ENCODE results near the gene GTF2F1.
"Not testable (repeated sequence)": the region's sequence is repeated elsewhere in the genome, so short reads cannot be mapped to it uniquely, and the experiment has no call there.

GTF2F1 gene

DNA sequence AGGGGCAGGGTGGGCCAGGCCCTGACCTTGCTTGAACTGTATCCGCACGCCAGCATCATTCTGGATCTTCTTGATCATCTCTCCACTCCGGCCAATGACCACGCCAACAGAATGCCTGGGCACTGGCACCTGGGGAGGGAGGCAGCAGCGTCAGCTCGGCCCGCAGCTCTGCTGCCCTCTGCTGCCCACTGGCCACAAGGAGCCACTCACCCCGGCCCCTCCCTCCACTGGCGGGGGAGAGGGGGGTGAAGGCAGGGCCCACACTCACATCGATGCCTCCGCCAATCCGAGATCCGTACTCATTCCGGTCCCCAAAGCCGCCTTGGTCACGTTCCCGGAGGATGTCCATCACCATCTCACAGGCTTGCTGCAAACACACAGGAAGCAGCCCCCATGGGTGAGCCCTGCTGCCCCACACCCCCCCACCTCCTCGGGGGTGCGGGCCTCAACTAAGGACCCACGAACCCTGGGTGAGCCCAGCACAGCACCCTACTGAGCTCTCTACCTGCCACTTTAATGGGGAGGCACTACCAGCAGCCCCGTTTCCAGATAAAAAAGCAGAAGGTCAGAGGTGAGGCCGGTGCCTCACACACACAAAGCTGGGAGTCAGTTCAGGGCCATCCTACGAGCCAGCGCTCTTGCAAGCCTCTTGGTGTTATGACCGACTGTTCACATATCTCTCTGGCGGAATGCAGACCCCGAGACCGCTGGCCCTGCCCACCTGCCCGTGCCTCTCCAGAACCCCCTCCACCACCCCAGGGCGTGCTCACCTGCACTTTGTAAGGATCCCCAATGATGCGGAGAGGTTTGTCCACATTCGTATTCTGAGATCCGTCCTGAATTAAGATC is 25.0 kb upstream of the GTF2F1 start:
- DNase-seq (ENCODE audit: low read depth in 2 of 2, low spot score in 1 of 2), result no peak

GRCh38 chr19:6416658-6417405 is 23.9 kb upstream of the GTF2F1 start:
- no peak for DNase-seq (ENCODE audit: low read depth in 2 of 2, low spot score in 1 of 2)

GRCh38 chr19:6415591-6416190 is 22.7 kb upstream of the GTF2F1 start:
- DNase-seq (ENCODE audit: low read depth in 2 of 2, low spot score in 1 of 2), result no peak

DNA sequence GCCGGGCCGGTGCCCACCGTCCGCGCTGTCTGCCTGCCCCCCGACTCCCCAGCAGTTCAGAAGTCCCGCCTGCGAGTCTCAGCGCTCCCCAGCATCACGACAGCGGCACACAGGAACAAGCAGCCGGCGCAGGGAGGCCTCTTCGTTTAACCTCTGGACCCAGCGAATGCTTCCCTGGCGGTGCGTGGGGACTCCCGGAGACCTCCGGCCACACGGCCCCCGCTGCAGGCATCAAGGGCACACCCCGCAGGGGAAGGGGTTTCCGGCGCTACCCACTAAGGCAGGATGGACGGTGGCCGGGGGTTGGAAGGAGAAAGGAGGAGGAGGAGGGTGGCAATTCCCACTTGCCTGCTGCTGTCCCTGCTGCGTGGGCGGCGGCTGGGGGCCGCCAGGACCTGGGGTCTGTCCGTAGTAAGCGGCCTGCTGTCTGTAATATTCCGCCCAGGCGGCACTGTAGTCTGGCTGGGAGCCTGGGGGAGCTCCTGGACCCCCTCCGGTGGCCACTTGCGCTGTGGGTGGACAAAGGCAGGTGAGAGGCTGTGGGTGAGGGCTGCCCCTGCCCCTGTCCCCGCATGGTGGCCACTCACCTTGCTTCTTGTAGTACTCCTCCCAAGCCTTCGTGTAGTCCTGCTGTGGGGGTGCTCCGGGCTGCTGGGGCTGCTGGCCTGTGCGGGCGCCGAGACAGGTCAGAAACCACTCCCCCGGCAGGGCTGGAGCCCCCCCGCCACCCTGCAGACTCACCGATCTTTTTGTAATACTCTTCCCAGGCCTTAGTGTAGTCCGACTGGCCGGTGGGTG is 22.0 kb upstream of the GTF2F1 start:
- no peak for DNase-seq (ENCODE audit: low read depth in 2 of 2, low spot score in 1 of 2)

DNA sequence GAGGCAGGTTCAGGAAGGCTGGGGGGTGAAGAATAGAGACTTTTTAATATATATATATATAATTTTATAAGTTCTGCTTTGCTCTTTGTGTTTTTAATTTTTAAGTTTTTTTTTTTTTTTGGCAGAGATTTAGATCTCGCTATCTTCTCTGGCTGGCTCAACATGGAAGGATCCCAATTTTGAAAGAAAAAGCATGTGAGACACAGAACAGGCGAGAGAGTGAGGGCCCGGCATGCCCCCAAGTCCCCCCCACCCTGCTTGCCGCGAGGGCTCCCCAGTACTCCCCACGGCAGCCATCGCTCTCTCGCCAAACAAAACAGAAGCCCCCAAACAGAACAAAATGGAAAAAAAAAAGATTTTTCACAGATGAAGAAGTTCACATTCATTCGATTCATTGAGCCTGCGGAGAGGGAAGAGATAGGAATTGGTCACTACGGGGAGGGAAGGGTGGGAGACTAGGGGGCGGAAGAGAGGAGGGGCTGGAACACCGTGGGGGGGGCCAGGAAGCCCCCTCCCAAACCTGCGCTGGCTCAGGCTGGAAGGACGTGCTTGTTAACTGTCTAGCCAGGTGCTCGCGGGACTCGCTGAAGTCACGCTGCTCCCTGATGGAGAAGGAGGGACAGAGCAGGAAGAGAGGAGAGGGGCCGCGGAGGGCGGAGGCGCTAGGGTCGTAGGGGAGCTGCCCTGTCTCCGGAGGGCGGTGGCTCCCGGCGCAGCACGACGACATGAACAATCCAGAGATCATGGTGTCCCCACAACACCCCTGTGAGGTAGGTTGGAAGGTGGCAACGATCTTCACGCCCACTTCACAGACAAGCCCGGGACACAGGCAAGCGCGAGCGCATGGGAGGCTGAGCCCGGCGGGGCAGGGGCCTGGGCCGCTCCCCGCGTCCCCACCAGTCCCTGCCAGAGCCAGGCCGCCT is 21.0 kb upstream of the GTF2F1 start:
- DNase-seq (ENCODE audit: low read depth in 2 of 2, low spot score in 1 of 2), result no peak

DNA sequence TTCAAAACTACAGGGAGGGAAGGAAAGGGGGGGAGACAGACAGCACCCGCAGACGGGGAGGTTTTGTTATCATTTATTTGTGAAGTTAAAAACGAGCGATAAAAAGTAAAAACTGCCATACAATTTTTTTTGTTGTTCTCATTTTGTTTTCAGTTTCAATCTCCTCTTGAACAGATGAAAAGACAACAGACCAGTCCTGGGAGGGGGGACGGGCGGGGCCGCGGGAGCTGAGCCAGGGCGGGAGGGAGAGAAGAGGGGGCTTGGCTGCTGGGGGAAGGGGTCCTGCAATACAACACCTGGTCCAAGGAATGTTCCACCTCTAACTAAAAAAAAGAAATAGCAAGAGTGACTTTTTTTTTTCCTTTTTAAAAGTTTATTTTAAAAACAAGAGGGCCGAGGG is 20.3 kb upstream of the GTF2F1 start:
- DNase-seq (ENCODE audit: low read depth in 2 of 2, low spot score in 1 of 2), result no peak

DNA sequence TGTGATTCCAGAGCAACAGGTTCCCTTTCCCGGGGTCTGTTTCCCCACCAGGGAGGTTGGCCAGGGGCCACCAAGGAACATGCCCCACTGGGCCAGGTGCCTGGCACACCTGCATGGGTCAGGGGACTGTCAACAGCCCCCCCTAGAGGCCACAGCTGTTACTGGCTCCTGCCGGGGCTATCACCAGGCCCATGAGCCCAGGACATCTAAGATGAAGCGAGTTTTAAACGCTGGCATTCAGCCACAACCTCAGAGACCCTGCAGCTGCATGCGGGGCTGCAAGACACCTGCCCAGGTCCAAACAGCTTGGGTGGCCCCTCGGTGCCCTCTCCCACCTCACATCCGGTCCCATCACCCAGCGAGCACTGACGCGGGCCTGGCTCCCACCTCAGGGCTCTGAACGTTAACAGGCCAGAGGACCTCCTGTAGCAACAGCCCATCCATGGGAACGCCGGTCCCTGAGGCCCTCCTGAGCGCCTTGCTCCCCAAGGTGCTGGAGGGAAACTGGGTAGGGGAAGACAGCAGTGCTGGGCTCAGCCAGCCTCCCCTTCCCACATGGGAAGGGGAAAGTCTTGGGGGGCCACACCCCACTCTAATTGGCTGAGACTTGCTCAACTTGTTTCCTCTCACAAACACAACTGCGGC is 19.6 kb upstream of the GTF2F1 start:
- peak in 1 of 2 donors; percentile 27 for DNase-seq (ENCODE audit: low read depth in 2 of 2, low spot score in 1 of 2)

DNA sequence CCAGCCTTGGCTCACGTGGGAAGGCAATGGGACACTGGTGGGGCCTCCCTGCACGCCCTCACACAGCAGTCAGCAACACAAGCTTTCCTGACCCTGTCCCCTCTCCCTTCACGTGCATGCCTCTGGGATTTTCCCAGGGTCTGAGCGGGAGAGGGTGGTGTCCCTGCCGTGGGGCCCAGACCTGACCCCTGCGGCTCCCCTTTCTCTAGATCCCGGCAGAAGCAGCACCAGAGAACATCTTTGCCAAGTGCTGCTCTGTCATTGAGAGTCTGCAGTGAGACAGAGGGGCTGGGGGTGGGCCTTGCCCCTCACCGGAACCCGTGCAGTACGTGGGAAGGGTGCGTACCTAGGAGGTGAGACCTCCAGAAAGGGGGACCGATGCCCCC is 19.1 kb upstream of the GTF2F1 start:
- no peak for DNase-seq (ENCODE audit: low read depth in 2 of 2, low spot score in 1 of 2)

DNA sequence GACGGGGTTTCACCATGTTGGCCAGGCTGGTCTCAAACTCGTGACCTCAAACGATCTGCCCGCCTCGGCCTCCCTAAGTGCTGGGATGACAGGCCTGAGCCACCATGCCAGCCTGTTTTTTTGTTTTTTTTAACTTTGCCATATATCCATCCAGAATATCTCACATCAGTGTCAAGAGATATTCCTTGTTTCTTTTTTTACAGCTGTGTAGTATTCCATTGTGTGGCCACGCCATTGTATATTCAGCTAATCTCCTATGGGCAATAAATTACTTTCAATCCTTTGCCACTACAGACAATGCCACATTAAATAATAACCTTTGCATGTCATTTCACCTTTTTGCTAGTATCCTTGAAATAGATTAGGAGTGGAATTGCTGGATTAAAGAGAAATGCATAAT is 16.4 kb upstream of the GTF2F1 start:
- no peak for DNase-seq (ENCODE audit: low read depth in 2 of 2, low spot score in 1 of 2)

- DNase-seq (ENCODE audit: low read depth in 2 of 2, low spot score in 1 of 2), result no peak
Measured at GRCh38 chr19:6406401-6406800, 13.4 kb upstream of the GTF2F1 start.

GRCh38 chr19:6402837-6403608 is 10.1 kb upstream of the GTF2F1 start:
- DNase-seq (ENCODE audit: low read depth in 2 of 2, low spot score in 1 of 2), result no peak

- no peak for DNase-seq (ENCODE audit: low read depth in 2 of 2, low spot score in 1 of 2)
Measured at GRCh38 chr19:6402058-6402457, 9.1 kb upstream of the GTF2F1 start.

- not testable (repeated sequence) for DNase-seq (ENCODE audit: low read depth in 2 of 2, low spot score in 1 of 2)
Measured at GRCh38 chr19:6400062-6400944, 7.3 kb upstream of the GTF2F1 start.

DNA sequence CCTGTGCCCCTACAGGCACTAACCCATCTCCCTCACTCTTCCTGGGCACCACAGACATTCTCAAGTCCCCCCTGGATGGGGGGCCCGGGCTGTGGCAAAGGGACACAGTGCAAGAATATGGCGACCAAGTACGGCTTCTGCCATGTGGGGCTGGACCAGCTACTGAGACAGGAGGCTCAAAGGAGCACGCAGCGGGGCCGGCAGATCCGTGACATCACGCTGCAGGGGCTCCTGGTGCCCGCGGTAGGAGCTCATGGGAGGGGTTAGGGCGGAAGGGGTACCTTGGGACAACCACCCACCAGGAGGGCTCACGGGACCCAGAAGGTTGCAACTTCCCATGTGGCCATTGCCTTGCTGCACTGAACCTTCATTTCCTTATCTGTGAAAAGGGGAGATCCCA is 3.3 kb upstream of the GTF2F1 start:
- no peak for DNase-seq (ENCODE audit: low read depth in 2 of 2, low spot score in 1 of 2)

- DNase-seq (ENCODE audit: low read depth in 2 of 2, low spot score in 1 of 2), result no peak
Measured at GRCh38 chr19:6394831-6395230, 1.9 kb upstream of the GTF2F1 start.

GRCh38 chr19:6393983-6394412 is 1.0 kb upstream of the GTF2F1 start:
- DNase-seq (ENCODE audit: low read depth in 2 of 2, low spot score in 1 of 2), result peak in 1 of 2 donors; percentile 54

DNA sequence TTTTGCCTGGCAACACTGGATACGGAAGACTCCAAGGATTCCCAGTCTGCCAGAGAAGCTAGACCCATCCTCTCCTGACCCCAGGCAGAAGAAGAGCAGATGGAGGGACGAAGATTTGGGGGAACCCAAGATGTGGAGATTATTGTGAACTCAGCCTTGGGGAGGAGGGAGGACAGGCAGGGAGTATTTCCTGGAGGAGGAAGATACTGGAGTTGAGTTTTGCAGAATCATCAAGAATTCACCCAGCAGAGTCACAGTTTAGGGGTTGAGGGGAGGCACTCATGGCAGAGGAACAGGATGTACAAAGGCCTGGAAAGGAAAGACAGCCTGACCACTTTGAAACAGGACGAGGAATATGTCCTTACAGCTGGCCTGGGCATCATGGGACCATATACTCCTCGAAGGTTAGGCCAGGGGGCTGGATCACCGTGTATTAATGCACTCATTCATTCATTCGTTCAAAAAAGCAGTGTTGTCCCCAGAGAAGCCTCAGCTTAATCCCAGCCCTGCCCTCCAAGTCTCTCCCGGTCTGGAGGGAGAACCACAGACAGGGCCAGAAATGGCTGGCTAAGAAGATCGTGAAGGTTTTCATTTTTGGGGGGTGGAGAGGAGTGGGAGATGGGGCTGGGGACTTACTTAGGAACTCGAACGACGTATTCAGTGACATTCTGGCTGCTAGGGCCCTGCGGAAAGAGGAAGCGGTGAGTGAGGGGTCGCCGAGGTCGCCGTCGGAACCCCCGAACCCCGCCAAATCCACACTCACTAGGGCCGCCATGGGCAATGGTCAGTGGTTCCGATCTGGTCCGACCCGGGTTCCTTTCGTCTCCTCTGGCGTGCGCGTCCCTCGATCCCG is 517 bp downstream of the GTF2F1 start:
- no peak for DNase-seq (ENCODE audit: low read depth in 2 of 2, low spot score in 1 of 2)
